HG02759 (cell line): ENCODE data around the gene LETM1.

Experiments used
- ATAC-seq: cut with Tn5 transposase; IDR thresholded peaks from one replicate; pipeline ENCODE4 v1.9.1; 2021; ENCODE audit warnings: mild to moderate bottlenecking, moderate library complexity; ENCODE audit not compliant: unreplicated experiment

LETM1 gene

DNA sequence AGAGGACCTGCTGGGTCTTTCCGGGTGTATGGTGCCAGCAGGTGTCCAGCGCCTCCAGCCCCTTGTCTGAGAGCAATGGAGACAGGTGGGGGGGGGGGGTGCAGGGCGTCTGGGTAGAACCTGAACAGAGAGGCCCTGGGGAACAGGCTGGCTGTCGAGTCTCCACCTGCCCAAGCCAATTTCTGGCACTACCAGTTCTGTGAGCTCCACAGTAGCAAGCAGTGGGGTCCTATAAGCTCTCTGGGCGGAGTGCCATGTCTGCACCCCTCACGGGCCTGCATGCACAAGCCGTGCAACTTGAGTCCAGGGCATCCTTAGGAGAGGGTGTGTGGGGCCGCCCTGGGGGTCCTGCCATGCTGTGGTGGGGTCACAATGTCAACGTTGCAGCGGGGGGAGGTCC, 72.9 kb downstream of the LETM1 start:
- no peak for ATAC-seq

DNA sequence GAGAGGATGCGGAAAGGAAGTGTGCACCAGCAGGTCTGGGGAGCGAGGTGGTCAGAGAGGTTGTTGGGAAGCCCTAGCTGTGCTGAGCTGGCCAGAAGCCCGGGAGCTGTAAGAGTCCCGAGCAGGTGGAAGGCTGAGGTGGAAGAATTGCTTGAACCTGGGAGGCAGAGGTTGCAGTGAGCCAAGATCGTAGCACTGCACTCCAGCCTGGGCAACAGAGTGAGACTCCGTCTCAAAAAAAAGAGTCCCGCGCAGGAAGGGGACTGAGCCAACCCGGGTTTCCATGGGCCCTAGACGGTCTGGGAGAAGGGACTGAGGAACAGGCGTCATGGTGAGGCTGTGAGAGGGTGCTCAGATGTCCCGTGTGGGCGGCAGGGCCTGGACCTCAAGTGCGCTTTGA, 75.5 kb downstream of the LETM1 start:
- ATAC-seq, result no peak

DNA sequence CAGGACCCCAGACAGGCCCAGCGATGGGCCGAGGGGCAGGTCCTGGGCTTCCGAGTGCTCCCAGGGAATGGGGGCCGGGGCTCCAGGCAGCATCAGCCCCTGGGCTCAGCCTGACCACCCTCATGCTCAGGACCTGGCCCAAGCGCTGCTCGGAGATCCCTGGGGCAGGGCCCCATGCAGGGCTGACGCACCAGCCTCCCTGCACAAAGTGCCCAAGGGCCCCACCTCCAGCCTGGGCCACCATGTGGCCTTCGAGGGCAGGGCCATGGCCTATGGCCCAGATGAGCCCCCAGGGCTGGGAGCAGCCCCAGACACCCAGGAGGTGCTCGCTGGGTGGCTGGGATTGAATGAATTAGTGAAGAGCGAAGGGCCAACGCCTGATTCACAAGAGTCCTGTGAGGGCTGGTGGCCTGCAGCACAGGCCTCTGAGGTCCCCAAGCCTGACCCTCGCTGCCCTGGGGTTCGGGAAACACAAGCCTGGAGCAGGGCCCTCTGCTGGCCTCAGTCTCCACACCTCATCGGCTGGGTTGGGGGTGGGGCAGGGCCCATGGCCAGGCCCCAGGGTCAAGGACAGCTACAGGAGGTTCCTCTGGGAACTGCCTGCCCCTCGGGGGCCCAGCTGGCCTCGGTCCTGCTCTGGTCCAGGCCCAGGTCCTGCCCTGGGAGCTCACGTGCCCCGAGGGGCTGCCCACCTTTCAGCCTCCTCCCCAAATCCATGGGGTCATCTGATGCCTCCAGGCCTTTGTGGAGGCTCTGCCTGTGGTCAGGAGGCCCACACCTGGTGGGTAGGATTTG, 76.2 kb downstream of the LETM1 start:
- ATAC-seq, result no peak

DNA sequence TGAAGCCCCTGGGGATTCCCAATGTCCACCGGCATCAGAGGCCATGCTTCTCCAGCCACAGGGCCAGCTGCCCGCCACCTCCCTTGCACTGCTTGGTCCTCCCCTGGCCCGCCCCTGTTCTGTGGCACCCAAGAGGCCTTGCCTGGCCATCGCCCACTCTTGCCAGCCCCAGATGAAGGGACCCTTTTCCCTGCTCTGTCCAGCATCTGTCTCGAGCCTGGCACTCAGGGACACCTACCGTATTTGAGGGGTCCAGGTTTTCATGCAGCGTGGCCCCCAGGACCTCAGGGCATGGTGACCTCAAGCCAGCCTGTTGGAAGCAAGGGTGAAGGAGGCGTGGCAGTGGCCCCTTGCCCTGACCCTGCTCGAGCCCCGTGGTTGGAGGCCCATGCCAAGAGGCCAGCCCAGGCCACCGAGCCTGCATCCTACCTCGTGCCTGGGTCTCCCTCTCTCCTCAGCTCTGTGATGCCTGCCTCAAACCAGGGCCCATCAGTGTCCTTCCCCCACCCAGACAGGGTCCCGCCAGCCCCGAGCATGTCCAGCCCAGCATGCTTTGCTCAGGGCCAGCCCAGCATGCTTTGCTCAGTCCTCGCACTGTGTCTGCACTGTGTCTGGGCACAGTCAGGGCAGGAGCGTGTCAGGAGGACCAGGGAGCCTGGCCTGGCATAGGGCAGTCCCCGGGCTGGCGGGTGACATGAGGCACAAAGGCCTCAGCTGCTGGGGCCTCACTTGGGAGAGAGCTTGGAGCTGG, 77.1 kb downstream of the LETM1 start:
- no peak for ATAC-seq

DNA sequence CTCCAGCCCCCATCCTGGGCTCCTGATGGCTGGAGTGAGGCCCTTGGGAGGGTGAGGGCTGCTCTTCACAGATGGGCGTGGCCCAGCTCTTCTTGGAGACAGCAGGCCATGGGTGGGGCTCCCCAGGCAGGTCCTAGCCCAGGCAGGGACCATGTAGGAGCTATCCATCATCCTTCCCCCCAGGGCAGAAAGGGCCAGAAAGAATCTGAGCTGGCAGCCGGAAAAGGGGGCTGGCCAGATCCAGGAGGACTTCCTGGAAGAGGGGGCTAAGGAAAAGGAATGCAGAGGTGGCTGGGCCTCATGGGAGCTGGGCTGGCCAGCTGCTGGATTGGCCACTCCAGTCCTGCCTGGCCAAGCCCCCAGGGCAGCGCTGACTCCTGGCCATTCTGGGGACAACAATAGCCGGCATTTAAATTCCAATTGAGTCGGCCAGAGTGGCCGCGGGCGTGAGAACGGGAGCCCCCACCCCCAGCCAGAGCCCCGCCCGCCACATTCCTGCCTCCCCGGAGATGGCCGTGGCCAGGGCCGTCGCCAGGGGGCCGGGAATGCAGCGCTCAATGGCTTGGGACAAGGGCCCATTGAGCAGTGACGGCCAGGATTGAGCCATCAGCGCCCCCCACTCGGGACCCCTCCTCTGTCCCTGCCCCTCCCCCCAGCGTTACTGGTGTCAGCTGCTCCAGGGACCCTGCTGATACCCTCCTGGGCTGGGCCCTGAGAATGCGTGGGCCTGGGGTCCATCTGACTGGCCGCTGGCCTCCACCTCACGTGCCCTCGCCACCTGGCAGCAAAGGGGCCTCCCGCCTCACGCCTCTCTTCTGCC, 77.9 kb downstream of the LETM1 start:
- ATAC-seq, result no peak

DNA sequence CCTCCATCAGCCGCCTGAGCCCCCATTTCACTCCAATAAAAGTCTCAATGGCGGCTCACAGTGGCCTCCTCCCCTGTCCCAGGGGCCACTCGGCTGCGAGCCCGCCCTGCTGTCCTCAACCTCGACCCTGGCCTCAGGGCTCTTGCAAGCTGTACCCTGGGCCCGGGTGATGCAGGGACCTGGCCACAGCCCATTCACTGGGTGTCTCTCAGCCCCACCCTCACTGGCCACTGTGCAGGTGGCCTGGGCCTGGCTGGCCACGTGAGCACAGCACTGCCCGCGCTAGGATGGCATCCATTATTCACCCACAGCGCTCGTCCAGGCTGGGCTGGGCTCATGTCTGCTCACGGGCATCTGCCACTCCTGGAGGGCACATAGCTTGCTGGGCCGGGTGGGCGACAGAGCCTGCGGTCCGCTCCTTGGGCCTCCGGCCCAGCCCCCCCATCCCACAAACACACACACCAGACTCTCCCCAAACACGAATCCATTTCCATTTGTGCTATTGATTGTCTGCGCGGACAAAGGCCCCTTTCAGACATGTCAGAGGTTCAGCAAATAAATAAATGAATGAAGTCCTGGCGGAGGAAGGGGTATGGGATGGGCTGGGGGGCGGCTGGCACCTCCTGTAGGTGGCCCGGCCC, 79.3 kb downstream of the LETM1 start:
- ATAC-seq, result no peak

DNA sequence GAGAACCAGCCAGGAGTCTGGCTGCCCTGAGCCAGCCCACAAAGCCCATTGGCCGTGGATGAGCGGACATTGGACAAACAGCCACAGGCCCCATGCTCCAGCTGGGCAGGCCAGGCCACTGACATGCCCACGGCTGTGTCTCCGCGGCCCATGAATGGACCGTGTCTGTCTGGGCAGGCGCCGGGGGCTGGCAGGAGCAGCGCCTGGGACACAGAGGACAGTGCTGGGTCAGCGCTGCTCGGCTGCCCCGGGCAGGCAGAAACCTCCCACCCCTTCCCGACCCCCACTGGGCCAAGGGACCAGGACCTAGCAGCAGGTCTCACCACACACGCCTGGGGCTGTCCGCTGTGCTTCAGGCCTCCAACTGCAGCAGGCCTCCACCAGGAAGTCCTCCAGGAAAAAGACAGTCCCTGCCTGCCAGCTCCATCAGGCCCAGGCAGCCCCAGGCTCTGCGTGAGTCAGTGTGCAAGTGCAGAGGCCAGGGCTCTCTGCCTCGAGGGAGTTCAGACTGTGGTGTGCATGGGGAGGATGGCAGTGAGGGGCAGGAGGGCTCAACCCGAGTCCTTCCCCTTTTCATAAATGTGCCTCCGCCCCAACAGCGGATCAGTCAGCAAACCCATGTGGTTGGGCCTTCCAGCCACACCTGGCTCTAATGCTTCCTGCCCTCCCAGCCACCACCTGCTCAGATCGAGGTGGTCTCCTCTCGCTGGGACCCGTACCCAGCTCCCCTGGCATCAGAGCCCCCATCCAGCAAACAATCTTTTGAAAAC, 80.0 kb downstream of the LETM1 start:
- no peak for ATAC-seq

DNA sequence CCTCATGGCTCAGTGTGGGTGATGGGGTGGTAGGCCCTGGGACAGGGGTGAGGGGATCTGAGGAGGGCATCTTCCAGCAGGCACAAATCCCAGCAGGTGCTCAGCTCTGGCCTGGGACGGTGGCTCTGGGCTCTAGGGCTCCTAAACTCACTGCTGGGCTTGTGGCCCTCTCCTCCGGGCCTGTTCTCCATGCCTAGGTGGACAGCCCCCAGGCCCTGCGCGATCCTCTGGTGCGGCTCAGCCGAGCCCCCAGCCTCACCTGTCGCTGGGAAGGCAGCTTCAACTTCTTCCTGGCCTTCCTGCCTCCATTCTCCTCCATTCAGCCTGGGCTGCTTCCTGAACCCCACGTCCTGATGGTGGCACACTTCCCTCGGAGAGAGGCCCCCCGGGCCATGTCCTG, 82.2 kb downstream of the LETM1 start:
- no peak for ATAC-seq

DNA sequence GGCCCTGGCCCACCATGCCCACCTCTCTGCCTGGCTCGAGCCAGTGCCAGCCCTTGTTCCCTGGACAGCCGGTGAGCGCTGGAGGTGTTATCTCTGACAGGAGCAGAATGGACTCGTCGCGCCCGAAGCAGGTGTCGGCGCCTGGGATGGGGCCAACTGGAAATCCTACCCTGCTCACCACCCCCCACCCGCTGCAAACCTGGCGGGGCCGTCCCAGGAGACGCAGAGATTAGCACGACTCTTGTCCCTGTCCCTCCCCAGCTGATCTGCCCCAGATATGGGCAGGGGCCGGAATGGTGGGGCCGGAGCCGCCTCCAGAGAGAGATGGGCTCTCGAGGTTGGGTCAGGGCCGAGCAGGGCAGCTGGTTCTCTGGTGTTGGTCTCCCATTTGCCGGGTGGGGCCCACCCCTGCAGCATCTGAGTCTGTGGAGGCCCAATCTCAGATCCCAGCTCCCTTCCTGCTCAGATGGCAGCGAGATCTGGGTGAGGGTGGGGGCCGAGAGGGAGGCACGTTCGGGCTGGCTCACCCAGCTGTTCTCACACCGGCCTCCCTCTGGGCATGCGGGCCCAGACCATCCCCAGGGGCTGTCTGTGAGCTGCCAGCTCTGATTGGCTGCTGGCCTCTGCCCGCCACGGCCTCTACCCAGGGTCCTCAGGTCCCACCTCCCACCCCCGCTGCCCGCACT, 83.0 kb downstream of the LETM1 start:
- no peak for ATAC-seq

DNA sequence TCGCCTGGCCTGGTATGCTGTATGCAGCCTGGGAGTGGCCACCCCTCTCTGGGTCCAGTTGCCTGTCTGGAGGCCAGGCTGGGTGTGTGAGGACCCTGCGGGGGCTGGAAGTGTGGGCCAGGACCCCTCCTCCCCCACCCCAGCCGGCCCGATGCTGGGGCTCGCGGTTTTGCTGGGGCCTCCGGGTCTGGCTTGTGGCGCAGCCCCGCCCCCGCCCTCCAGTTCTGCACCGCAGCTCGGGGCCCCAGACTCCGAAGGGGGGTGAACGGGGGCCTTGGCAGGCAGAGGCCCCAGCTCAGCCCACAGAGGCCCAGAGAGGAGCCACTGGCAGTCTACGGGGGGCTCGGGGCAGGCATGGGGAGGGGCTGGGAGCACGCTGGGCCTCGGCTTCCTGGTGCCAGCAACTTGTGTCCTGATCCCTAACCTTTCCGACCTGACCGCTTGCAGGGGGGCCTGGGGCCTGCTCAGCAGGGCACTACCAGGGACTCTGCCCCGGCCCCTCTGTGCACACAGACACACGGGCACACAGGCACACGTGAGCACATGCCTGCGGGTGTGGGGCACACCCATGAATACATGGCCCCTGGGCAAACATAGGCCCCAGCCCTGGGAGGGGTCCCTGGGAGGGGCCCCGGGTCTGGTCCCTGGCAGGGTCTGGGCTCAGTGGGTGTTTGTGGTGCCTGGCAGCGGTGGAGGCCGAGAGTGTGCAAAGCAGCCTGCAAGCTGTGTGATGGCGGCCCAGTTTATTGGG, 84.2 kb downstream of the LETM1 start:
- no peak for ATAC-seq

DNA sequence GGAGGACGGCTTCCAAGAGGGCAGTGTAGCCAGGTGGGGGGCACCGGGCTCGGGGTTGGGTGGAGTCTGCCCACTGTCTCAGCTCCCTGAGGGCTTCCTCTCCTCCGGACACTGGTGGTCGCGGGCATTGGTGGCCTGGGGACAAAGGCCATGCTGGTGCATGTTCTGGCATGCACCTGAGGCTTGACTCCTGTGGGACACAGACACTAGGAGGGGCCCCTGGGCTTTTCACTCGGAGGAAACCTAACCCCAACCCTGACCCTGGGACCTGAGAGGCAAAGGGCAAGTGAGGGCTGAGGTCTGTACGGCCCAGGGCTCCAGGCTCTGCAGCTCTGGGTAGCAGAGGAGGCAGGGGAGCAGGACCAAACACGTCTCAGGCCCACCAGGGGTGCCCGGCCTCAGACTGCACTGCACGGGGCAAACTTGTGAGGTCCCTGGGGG, 85.1 kb downstream of the LETM1 start:
- no peak for ATAC-seq

DNA sequence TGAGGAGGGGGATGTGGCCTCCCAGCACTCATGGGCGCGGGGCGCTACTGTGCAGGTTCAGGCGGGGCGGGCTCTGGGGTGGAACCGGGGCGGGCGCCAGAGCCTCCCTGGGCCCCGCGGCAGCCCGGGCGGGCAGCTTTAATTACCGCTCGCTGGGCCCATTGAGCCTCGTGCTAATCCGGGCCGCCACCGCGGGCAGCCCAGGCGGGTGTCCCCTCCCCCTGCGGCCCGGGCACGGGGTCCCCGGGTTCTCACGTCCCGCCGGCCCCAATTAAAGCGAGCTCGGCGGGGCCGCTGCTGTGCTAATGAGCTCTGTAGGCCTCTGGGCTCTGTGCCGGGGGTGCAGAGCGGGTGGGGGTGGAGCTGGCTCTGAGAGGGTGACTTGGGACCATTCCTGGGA, 85.7 kb downstream of the LETM1 start:
- ATAC-seq, result no peak

DNA sequence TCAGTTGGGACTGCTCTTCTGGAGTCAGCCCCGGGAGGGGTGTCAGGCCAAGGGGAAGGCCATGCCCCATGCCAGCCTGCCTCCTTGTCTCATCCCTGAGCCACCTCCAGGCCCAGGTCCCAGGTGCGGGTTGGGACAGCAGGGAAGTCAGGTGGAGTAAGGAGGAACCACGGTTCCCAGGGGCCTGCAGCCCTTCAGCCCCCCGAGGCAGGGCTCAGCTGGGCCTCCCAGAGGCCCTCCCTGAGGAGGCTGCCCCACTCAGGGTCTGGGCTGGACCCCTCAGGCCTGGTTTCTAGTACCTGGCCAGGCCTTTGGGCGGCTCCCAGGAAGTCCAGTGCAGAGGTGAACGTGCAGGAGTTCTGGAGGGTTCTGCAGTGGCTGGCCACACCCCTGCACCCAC, 86.3 kb downstream of the LETM1 start:
- no peak for ATAC-seq

DNA sequence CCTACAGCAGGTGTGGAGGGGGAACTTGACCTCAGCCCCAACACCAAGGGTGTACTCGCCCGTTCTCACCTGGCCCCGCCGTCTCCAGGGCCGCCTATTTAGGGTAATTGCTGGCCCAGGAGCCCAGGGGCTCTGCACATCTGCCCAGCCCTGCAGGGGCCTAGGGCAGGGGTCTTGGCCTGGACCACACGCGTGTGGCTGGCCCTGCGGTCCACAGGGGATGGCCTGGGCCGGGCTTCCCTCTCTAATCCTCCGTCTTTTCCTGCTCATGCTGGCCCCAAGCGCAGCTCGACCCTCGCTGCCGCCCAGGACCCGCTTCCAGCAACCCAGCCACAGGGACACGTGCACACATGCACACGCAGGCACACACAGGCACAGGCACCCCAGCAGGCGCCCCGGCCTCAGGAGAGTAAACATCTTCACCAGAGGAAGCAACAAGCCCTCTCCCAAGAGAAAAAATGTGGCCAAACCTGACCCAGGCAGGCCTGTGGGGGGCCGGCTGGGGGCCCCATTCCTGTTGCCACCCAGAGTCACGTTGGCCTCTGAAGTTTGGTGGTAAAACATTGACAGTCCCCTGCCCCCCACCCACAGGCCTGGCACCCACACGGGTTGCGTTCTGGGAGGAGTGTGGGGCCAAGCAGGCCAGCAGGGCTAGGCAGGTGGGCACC, 87.5 kb downstream of the LETM1 start:
- ATAC-seq, result no peak

DNA sequence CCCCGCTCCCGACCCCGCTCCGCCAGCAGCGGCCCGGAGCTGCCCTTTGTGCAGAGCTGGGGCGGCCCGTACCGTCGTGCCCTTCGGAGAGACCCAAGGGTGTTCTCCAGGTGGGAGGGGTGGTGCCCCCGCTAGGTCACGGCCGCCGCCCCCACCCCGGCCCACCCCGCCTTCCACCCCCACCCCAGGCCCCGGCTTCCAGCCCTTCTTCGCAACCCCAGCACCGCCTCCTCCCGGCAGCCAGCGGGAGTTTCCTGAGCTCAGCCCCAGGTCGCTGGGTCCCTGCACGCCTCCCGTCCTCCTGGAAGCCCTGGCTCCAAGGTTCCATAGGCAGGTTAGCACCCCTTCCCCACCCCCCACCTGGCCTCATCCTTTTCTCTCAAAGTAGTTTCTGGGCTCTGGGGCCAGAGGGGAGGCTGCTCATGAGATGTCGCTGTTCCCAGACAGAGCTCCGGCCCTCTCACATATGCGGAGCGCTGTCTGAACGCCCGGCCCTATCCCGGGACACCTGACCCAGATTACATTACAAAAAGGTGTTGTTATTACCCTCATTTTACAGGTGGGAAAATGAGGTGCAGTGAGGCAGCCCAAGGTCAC, 88.1 kb downstream of the LETM1 start:
- ATAC-seq, result no peak

DNA sequence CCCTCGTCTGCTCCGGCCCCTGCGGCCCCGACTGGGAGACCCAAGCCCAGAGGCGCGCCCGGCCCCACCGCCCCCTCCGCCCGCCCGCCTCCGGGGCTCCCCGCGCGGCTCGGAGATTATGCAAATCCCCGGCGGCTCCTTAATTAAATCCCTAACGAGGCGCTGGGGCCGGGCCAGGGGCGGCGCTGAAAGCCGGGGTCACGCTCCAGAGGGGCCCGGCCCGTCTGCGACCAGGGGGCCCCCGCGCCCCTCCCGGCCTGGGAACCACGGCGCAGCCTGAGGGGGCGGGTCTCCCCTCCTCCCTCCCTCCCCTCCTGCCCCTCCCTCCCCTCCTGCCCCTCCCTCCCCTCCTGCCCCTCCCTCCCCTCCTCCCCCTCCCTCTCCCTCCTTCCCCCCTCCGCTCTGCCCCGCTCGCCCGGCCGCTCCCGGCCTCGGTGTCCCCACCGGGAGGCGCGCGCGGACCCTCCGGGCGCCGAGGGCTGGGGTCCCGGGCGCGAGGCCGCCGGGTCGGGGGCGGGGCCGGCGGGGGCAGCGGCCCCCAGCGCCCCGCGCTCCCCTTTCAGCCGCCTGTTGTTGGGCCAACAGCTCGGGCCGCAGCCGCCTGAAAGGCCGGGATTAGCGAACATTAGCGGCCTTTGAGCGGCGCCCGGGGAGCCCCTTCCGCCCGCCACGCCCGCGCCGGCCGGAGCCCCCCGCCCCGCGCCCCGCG, 88.7 kb downstream of the LETM1 start:
- ATAC-seq, result no peak
